GM19351 (cell line): ENCODE data around the gene NT5DC1.

Experiments used
- ATAC-seq: cut with Tn5 transposase; IDR thresholded peaks from one replicate; pipeline ENCODE4 v1.9.1; 2021; ENCODE audit warnings: mild to moderate bottlenecking, moderate library complexity; ENCODE audit not compliant: unreplicated experiment

Gene NT5DC1

GRCh38 chr6:116133453-116133852 lies 32.8 kb downstream of the NT5DC1 start:
- no peak for ATAC-seq

- ATAC-seq: no peak
Measured at GRCh38 chr6:116136373-116136772, 35.7 kb downstream of the NT5DC1 start.

- no peak for ATAC-seq
Measured at GRCh38 chr6:116136933-116137340, 36.3 kb downstream of the NT5DC1 start.

GRCh38 chr6:116139917-116140316 lies 39.3 kb downstream of the NT5DC1 start:
- ATAC-seq: no peak

GRCh38 chr6:116144605-116145004 lies 44.0 kb downstream of the NT5DC1 start:
- ATAC-seq: no peak

GRCh38 chr6:116145803-116146675 lies 45.4 kb downstream of the NT5DC1 start:
- no peak for ATAC-seq

- no peak for ATAC-seq
Measured at GRCh38 chr6:116152620-116153019, 52.0 kb downstream of the NT5DC1 start.

GRCh38 chr6:116154887-116155286 lies 54.2 kb downstream of the NT5DC1 start:
- no peak for ATAC-seq

GRCh38 chr6:116156405-116157326 lies 56.0 kb downstream of the NT5DC1 start:
- ATAC-seq: no peak

- no peak for ATAC-seq
Measured at GRCh38 chr6:116157391-116157790, 56.7 kb downstream of the NT5DC1 start.

GRCh38 chr6:116158641-116159040 lies 58.0 kb downstream of the NT5DC1 start:
- no peak for ATAC-seq

- ATAC-seq: no peak
Measured at GRCh38 chr6:116159782-116160524, 59.3 kb downstream of the NT5DC1 start.

- ATAC-seq: no peak
Measured at GRCh38 chr6:116165596-116165995, 64.9 kb downstream of the NT5DC1 start.

- ATAC-seq: no peak
Measured at GRCh38 chr6:116166369-116166768, 65.7 kb downstream of the NT5DC1 start.

- no peak for ATAC-seq
Measured at GRCh38 chr6:116168148-116168547, 67.5 kb downstream of the NT5DC1 start.

GRCh38 chr6:116169880-116170279 lies 69.2 kb downstream of the NT5DC1 start:
- no peak for ATAC-seq

GRCh38 chr6:116170358-116171057 lies 69.9 kb downstream of the NT5DC1 start:
- ATAC-seq: no peak

- no peak for ATAC-seq
Measured at GRCh38 chr6:116173928-116174327, 73.3 kb downstream of the NT5DC1 start.

GRCh38 chr6:116175344-116175743 lies 74.7 kb downstream of the NT5DC1 start:
- ATAC-seq: no peak

- ATAC-seq: no peak
Measured at GRCh38 chr6:116176596-116176995, 75.9 kb downstream of the NT5DC1 start.
